HepG2 (cell line): ENCODE data around the gene FJX1.

Source experiments
- SNAPC5 ChIP-seq: sonication (generic); formaldehyde crosslinking; IDR thresholded peaks from 2 replicates; pipeline ENCODE4 v1.8.1; 2023; ENCODE audit warnings: mild to moderate bottlenecking, missing genetic modification reagents, borderline replicate concordance
- TRIM24 ChIP-seq: sonication (generic); formaldehyde crosslinking; IDR thresholded peaks from 2 replicates; pipeline ENCODE4 v1.8.0; 2022; ENCODE audit warnings: mild to moderate bottlenecking, missing genetic modification reagents
- YY1 ChIP-seq: IDR thresholded peaks from 2 replicates; pipeline ENCODE4 v1.6.1; 2011; ENCODE audit warnings: low read length, low read depth, moderate library complexity, mild to moderate bottlenecking; ENCODE audit not compliant: insufficient read depth, insufficient replicate concordance
- ZGPAT ChIP-seq: IDR thresholded peaks from 2 replicates; pipeline ENCODE4 v1.6.1; 2016; ENCODE audit warnings: mild to moderate bottlenecking
- ZNF335 ChIP-seq: sonication (generic); formaldehyde crosslinking; IDR thresholded peaks from 2 replicates; pipeline ENCODE4 v1.4.0; 2020; ENCODE audit warnings: missing genetic modification reagents

GRCh38 chr11:35571696-35572095 is 46.6 kb upstream of the FJX1 start:
- TF ChIP-seq TRIM24 (CRISPR knock-in tag) (no peak), SNAPC5 (no peak), ZNF335 (CRISPR knock-in tag) (no peak), ZGPAT (CRISPR knock-in tag) (no peak), YY1 (no peak)
